GM19240 (cell line): ENCODE measurements around the gene HCAR2.
"Not testable (repeated sequence)": the region's sequence is repeated elsewhere in the genome, so short reads cannot be mapped to it uniquely, and the experiment has no call there.

ENCODE experiments used
- DNase-seq: peaks from one replicate; pipeline ENCODE4 v3.0.0; 2011; ENCODE audit warnings: low spot score; ENCODE audit not compliant: insufficient read length

The HCAR2 gene

DNA sequence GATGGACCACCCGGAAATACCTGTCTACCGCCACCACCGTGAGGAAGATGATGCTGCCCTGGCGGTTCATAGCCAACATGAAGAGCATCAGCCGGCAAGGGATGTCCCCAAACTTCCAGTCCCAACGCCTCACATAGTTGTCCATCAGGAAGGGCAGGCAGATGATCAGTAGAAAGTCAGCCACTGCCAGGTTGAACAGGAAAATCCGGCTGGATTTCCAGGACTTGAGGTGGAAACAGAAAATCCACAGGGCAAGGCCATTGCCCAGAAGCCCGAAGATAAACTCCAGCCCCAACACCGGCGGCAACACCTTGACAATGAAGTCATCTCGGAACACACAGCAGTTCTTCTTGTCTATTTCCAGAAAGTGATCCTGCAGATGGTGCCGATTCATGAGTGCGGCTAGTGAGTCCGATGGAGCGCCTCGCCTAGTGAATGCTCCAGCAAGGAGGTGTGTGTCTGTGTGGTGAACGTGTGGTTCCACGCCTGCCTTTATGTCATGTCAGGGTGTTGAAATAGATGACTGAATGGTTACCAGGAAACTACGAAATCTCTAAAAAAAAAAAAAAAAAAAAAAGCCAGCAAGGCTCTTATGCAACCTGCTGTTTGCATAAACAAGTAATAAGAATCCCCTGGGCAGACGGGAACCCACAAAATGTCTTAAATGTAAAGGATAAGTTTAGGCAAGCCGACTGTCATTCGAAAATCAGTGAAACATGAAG is at the start of gene HCAR2:
HCAR2 (minus strand) TSS at position 468 of the 722 bp plus-strand sequence; CDS start at position 394, 74 bp downstream.
- DNase-seq: not testable (repeated sequence)

DNA sequence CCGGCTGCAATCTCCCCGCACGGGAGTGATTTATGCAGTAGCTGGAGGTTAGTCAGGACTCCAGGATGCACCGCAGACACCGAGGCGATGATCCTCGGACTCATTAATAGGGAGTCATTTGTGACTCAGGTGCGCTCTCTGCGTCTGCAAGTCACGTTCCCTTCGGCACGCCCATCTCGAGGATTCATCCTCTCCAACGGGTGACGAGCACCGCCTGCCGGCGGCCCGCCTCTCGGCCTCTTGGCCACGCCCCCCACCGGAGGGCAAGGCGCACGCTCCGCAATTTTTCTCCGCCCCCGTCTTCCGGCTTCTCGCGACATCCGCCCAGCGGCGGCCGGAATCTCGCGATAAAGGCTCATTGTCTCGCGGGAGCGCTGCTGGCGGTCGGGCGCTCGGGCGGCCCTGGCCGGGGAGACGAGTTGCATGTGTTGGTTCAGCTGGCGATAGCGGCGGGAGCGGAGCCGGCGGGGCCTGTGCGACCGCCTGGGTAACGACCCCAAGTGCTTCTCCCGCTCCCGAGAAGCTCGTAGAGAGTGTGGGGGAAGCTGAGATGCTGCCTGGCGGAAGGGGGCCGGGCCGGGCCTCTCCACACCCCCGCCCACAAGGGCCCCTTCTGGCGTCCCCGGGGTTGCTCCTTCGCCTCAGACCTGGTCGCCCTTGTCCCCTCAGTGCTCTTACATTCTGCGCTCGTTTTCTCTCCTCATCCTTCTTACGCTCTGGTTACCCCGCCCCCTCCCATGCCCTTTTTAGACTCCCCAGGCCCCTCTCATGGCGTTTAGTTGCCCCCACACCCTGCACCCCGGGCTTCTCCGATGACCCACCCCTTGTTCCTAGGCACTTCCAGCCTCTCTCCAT is 49.5 kb upstream of the HCAR2 start, which contains the start of gene DENR:
DENR (plus strand) TSS at position 361 of the 855 bp plus-strand sequence. CDS start 878 bp downstream, outside the sequence.
- peak; percentile 85 for DNase-seq

GRCh38 chr12:122750781-122751515 is 47.8 kb upstream of the HCAR2 start:
- DNase-seq: not testable (repeated sequence)

GRCh38 chr12:122749569-122750332 is 46.6 kb upstream of the HCAR2 start:
- DNase-seq: no peak

- no peak for DNase-seq
These were observed 44.3 kb upstream of the HCAR2 start for GRCh38 chr12:122747224-122748135.

DNA sequence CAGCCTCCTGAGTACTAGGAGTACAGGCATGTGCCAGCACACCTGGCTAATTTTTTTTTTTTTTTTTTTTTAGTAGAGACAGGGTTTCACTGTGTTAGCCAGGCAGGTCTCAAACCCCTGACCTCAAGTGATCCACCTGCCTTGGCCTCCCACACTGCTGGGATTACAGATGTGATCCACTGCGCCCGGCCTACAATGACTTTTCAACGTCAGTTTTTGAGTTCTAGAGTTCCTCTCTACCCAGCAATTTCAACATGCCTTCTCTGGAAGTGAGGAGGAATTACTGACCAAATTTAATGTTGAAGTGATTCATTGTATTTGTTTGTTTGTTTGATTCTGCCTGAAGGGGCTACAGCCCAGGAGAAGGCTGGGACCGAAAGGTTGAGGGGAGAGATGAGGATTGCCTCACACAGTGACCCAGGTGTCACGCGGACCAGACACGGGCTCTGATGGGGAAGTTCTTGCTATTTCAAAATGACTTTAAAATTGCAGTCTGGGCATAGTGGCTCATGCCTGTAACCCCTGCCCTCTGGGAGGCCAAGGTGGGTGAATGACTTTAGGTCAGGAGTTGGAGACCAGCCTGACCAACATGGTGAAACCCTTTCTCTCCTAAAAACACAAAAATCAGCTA is 40.9 kb upstream of the HCAR2 start:
- no peak for DNase-seq

DNA sequence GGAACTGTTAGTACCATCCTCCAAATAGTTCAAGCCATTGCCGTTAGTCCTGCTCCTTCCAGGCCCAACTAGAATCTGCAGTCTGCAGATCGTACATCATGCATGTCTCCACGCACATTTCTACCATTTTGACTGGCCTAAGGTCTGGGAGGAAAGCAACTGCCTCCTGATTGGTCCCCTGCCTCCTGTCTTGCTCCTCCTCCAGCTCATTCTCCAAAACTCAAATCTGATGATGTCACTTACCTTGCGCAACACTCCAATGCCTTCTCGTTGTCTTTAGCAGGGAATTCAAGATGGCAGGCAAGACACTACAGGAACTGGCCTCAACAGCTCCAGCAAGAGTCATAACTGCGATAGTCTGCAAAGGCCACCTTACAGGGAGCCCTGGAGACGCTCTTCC is 37.2 kb upstream of the HCAR2 start:
- DNase-seq: no peak

DNA sequence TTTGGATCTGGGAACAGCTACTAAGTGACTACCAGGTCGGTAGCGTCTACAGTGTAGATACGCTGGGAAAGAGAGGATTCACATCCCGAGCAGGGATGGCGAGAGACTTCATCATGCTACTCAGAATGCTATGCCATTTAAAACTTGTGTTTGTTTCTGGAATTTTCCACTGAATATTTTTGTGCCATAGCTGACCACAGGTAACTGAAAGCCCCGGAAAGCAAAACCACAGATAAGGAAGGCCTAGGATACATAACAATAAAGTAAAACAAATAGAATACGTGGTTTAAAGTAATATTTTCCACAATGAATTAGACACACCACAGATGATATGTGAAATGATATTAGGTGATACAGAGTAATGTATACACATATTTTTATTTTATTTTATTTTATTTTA is 35.4 kb upstream of the HCAR2 start:
- no peak for DNase-seq

DNA sequence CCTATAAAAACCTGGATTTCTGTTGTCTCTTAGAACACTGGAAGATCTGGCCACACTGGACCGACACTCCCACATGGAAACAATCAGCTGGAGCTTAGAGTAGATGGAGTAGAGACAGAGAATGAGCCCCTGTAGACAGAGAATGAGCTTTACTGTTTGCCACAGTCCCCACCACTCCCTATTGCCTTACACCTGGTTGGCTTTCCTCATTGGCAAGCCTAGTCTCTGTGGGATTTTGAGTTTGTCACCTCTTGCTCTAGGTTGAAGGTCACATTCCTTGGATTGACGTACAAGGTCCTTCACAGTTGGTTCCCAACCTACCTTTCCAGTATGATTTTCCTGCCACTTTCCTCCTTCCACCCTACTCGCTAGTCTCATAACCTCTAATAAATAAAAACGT is 29.5 kb upstream of the HCAR2 start:
- no peak for DNase-seq

GRCh38 chr12:122732170-122732569 is 29.0 kb upstream of the HCAR2 start:
- no peak for DNase-seq

DNA sequence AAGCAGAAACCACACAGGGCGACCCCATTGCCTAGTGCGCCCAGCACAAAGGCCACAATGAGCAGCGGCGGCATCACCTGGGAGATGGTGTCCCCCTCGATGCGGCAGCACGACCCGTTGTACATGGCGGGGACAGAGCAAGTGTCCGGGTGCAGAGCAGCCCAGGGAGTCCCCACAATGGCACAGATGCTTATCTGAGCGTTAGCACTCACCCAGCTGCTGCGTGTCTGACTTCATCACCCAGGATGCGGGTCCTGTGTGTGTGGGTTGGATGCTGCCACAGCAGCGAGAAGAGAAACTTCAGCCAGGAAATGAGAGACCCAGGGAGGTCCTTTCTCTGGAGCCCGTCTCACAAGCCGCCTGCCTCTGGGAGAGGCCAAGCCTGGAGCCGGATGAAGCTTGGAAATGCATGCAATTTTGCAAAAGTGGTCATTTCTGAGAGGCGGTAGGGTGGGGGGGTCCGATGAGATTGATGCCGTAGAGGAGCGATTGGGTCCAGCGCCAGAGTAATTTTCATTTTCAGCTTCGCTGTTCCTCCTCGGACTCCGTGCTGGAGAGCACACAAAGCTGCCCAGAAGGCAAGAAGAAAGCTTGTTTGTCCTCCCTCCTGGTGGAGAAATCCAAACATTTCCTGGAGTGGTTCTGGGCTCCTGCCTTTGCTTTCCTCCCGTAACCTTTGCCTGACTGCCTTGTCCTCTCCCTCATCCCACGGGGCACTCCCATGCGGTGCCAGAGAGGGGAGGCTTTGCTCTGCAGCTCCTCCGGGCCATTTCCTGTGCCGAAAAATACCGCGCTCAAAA is 27.3 kb upstream of the HCAR2 start, which contains the start of gene HCAR1:
HCAR1 (minus strand) TSS at position 630 of the 800 bp plus-strand sequence; CDS start at position 125, 505 bp downstream.
- DNase-seq: no peak

- no peak for DNase-seq
These were observed 26.5 kb upstream of the HCAR2 start for GRCh38 chr12:122729583-122730214.

DNA sequence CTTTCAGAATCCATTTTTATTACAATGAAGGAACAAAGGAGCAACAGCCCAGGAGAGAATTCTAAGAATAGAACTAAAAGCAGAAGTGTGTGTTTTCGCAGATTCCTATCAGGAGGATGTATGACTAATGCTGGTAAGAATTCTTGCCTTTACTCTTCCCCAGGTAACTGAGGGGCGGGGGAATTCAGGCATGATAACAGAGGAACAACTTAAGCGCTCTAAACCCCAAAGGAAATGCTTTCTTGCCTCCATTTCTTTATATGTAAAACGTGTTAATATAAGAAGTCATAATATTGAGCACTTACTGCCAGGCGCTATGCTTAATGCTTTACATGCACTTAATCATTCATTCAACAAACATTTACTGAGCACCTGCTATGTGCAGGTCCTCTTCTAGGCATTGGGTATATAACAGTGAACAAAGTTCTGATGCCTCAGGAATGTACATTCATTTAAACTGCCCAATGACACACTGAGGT is 23.0 kb upstream of the HCAR2 start:
- no peak for DNase-seq

DNA sequence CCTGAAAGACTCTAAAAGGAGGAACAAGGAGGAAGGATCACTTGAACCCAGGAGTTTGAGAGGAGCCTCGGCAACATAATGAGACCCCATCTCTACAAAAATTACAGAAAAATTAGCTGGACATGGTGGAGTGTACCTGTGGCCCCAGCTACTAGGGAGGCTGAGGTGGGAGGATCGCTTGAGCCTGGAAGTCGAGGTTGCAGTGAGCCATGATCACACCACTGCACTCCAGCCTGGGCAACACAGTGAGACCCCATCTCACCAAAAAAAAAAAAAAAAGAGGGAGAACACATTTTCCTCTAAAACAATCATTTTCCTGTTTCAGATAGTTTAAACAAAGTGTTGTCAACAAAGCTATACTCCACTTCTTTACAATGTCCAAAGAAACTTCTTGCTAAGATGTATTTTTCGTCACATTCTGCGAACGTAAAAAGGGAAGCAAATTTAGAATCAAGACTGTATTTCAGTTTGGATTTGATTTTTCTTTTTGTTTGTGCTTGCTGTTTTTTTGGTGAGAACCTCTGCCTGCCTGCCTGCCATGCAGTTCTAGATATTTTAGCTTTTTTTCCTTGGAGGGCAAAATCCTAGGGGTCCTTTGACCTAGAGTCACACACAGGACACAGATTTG is 22.4 kb upstream of the HCAR2 start:
- no peak for DNase-seq

DNA sequence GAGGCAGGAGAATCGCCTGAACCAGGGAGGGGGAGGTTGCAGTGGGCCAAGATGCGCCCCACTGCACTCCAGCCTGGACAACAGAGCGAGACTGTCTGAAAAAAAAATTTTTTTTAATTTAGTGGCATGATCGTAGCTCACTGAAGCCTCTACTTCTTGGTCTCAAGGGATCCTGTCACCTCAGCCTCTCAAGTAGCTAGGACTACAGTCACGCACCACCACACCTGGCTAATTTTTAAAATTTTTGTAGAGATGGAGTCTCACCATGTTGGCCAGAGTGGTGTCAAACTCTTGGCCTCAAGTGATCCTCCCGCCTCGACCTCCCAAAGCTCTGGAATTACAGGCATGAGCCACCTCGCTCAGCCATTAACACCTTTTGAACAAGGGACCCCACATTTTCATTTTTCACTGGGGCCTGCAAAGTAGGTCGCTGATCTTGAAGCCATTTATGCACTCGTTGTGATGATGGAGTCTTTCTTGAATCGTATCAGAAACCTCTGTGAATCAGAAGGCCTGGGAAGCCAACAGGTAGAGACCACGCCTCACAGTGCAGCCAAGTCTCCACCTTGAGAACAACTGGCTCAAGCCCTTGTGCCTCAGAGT is 21.6 kb upstream of the HCAR2 start:
- no peak for DNase-seq

GRCh38 chr12:122722387-122722786 is 19.2 kb upstream of the HCAR2 start:
- no peak for DNase-seq

DNA sequence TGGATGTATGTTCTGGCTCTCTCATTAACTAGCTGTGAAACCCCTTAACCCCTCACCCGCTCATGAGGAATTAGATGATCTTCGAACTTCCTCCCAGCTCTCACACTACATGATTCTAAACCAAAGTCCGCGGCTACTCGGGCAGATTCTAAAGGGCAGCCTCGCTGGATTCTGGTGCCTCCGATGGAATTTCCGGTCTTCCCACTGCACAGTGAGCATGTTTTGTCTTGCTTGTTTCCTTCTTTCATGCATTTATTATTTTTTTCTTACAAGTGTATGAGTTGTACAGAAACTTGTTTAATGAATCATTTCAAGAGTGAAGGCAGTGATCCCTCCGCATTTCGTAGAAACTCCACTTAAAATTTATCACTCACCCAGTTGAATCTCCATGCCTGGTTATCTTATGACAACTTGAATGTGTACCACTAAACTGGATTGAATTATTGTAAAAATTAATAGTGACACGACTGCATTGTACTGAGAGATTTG is 17.9 kb upstream of the HCAR2 start:
- no peak for DNase-seq
